ENCODE data around the gene NTN1.

The NTN1 gene

GRCh38 chr17:9044772-9045463, 23.6 kb downstream of the NTN1 start:
- TF ChIP-seq CTCF (conservative IDR thresholded peaks at IDR 0.05) = no peak
- TF ChIP-seq ZFX (IDR thresholded peaks at IDR 0.05) = no peak
- H3K27ac ChIP-seq = no peak overlapping the region

GRCh38 chr17:9050801-9051401, 29.6 kb downstream of the NTN1 start:
- no peak for TF ChIP-seq CTCF (conservative IDR thresholded peaks at IDR 0.05)
- no peak for TF ChIP-seq ZFX (IDR thresholded peaks at IDR 0.05)
- no peak overlapping the region for H3K27ac ChIP-seq

GRCh38 chr17:9051561-9051960, 30.3 kb downstream of the NTN1 start:
- TF ChIP-seq ZFX (IDR thresholded peaks at IDR 0.05) (no peak), CTCF (conservative IDR thresholded peaks at IDR 0.05) (no peak)
- H3K27ac ChIP-seq = no peak overlapping the region

- TF ChIP-seq CTCF (conservative IDR thresholded peaks at IDR 0.05) (no peak), ZFX (IDR thresholded peaks at IDR 0.05) (no peak)
- no peak overlapping the region for H3K27ac ChIP-seq
These were observed 31.6 kb downstream of the NTN1 start for GRCh38 chr17:9052921-9053320.

- H3K27ac ChIP-seq = no peak overlapping the region
These were observed 32.1 kb downstream of the NTN1 start for GRCh38 chr17:9053406-9053805.

GRCh38 chr17:9054126-9054975, 33.0 kb downstream of the NTN1 start:
- H3K27ac ChIP-seq = no peak overlapping the region
- no peak for TF ChIP-seq CTCF (conservative IDR thresholded peaks at IDR 0.05)
- no peak for TF ChIP-seq ZFX (IDR thresholded peaks at IDR 0.05)

More at GRCh38 chr17:9053406-9053805, 32.1 kb downstream of the NTN1 start:
- TF ChIP-seq CTCF (conservative IDR thresholded peaks at IDR 0.05) (no peak), ZFX (IDR thresholded peaks at IDR 0.05) (no peak)

GRCh38 chr17:9055281-9055680, 34.0 kb downstream of the NTN1 start:
- TF ChIP-seq CTCF (conservative IDR thresholded peaks at IDR 0.05) = no peak
- no peak overlapping the region for H3K27ac ChIP-seq

Data from C4-2B (cell line).